ENCODE measurements around the gene INPP5K.
"Not testable (repeated sequence)": the region's sequence is repeated elsewhere in the genome, so short reads cannot be mapped to it uniquely, and the experiment has no call there.

Gene INPP5K

GRCh38 chr17:1461198-1461944 lies 55.0 kb downstream of the INPP5K start:
- DNase-seq, result no peak

GRCh38 chr17:1460233-1460632 lies 56.2 kb downstream of the INPP5K start:
- DNase-seq, result no peak

- DNase-seq, result peak; percentile 96 to 99 (median 98)
Observed at GRCh38 chr17:1455797-1456599, 60.4 kb downstream of the INPP5K start, which contains the start of gene CRK. CRK (minus strand) TSS chr17:1456232; CDS start chr17:1456117, 115 bp downstream.

- peak in 1 of 4 experiments; percentile 32 for DNase-seq
Observed at GRCh38 chr17:1455291-1455796, 61.1 kb downstream of the INPP5K start.

GRCh38 chr17:1454541-1454940 lies 61.9 kb downstream of the INPP5K start:
- DNase-seq, result no peak

GRCh38 chr17:1453694-1454093 lies 62.7 kb downstream of the INPP5K start:
- DNase-seq, result not testable (repeated sequence)

- no peak for DNase-seq
Observed at GRCh38 chr17:1452836-1453235, 63.6 kb downstream of the INPP5K start.

GRCh38 chr17:1450261-1450660 lies 66.2 kb downstream of the INPP5K start:
- not testable (repeated sequence) for DNase-seq

GRCh38 chr17:1449412-1449967 lies 66.9 kb downstream of the INPP5K start:
- no peak for DNase-seq

GRCh38 chr17:1447052-1447451 lies 69.4 kb downstream of the INPP5K start:
- no peak for DNase-seq

- no peak for DNase-seq
Observed at GRCh38 chr17:1446201-1446600, 70.2 kb downstream of the INPP5K start.

- not testable (repeated sequence) for DNase-seq
Observed at GRCh38 chr17:1445695-1446094, 70.7 kb downstream of the INPP5K start.
